Measurements from ENCODE around the gene SLC17A4. TPM values are rescaled to one million over a fixed set of nuclear protein-coding genes. Genes with fewer than 3 reads are reported as not detected.

The SLC17A4 gene
- polyA plus RNA-seq, 1 donor from 2014 or later: 0.28 TPM

DNA sequence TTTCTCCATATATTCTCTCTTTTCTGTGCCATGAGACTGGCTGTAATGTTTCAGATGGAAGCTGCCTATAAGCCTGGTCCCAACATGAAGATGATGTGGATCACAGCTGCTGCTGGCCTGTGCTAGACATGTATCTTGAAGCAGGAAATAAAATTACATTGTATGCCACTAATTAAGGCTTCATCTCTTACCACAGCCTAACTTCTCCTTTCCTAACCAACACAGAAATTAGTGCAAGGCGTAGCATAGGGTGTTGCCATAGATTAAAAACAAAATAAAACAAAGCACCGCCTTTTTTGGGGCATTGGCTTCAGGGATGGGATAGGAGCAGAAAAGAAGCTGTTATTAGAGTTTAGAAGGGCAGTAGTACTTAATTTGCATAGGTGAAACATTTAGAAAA is 4.7 kb upstream of the SLC17A4 start:
- Histone ChIP-seq H3K9me2 (ENCODE audit: insufficient read depth, low read length) (no peaks in the 10 kb centered on the region), H3K36me3 (ENCODE audit: insufficient read depth, low read length) (no peaks in the 10 kb centered on the region), H3K4me2 (ENCODE audit: low read length) (no peak overlapping the region), H3K9ac (ENCODE audit: low read length) (no peak overlapping the region), H4K20me1 (ENCODE audit: insufficient read depth) (no peaks in the 10 kb centered on the region), H3K9me3 (ENCODE audit: low read length) (no peaks in the 10 kb centered on the region), H3K27me3 (ENCODE audit: insufficient read depth, low read depth, low read length) (no peaks in the 10 kb centered on the region), H2AFZ (ENCODE audit: low read depth, low read length) (no peak overlapping the region), H3K27ac (ENCODE audit: low read length) (no peak overlapping the region), H3F3A (ENCODE audit: insufficient read depth, low read length, poor library complexity, severe bottlenecking) (no peaks in the 10 kb centered on the region), H3K4me3 (ENCODE audit: low read length) (no peak overlapping the region), H3K79me2 (replicated peaks; ENCODE audit: insufficient read depth, low read length) (no peaks in the 10 kb centered on the region)
- TF ChIP-seq, protein P1, sequence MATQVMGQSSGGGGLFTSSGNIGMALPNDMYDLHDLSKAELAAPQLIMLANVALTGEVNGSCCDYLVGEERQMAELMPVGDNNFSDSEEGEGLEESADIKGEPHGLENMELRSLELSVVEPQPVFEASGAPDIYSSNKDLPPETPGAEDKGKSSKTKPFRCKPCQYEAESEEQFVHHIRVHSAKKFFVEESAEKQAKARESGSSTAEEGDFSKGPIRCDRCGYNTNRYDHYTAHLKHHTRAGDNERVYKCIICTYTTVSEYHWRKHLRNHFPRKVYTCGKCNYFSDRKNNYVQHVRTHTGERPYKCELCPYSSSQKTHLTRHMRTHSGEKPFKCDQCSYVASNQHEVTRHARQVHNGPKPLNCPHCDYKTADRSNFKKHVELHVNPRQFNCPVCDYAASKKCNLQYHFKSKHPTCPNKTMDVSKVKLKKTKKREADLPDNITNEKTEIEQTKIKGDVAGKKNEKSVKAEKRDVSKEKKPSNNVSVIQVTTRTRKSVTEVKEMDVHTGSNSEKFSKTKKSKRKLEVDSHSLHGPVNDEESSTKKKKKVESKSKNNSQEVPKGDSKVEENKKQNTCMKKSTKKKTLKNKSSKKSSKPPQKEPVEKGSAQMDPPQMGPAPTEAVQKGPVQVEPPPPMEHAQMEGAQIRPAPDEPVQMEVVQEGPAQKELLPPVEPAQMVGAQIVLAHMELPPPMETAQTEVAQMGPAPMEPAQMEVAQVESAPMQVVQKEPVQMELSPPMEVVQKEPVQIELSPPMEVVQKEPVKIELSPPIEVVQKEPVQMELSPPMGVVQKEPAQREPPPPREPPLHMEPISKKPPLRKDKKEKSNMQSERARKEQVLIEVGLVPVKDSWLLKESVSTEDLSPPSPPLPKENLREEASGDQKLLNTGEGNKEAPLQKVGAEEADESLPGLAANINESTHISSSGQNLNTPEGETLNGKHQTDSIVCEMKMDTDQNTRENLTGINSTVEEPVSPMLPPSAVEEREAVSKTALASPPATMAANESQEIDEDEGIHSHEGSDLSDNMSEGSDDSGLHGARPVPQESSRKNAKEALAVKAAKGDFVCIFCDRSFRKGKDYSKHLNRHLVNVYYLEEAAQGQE (IDR thresholded peaks at IDR 0.05; ENCODE audit: borderline replicate concordance): no peak
- no peak for TF ChIP-seq MXI1 (conservative IDR thresholded peaks at IDR 0.05; ENCODE audit: poor library complexity, severe bottlenecking)
- TF ChIP-seq, protein P2, sequence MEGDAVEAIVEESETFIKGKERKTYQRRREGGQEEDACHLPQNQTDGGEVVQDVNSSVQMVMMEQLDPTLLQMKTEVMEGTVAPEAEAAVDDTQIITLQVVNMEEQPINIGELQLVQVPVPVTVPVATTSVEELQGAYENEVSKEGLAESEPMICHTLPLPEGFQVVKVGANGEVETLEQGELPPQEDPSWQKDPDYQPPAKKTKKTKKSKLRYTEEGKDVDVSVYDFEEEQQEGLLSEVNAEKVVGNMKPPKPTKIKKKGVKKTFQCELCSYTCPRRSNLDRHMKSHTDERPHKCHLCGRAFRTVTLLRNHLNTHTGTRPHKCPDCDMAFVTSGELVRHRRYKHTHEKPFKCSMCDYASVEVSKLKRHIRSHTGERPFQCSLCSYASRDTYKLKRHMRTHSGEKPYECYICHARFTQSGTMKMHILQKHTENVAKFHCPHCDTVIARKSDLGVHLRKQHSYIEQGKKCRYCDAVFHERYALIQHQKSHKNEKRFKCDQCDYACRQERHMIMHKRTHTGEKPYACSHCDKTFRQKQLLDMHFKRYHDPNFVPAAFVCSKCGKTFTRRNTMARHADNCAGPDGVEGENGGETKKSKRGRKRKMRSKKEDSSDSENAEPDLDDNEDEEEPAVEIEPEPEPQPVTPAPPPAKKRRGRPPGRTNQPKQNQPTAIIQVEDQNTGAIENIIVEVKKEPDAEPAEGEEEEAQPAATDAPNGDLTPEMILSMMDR (IDR thresholded peaks at IDR 0.05; ENCODE audit: poor library complexity, severe bottlenecking): no peak
- no peak for TF ChIP-seq SMC3 (conservative IDR thresholded peaks at IDR 0.05; ENCODE audit: poor library complexity)
- TF ChIP-seq POLR2AphosphoS5 (IDR thresholded peaks at IDR 0.05): no peak
- no peak for TF ChIP-seq TAF1 (IDR thresholded peaks at IDR 0.05; ENCODE audit: low read depth)
- no peak for TF ChIP-seq RAD21 (conservative IDR thresholded peaks at IDR 0.05)
- TF ChIP-seq EZH2 (IDR thresholded peaks at IDR 0.05; ENCODE audit: borderline replicate concordance, insufficient read depth, low read length, poor library complexity, severe bottlenecking): no peak
- no peak for TF ChIP-seq EP300 (conservative IDR thresholded peaks at IDR 0.05; ENCODE audit: poor library complexity, severe bottlenecking)

DNA sequence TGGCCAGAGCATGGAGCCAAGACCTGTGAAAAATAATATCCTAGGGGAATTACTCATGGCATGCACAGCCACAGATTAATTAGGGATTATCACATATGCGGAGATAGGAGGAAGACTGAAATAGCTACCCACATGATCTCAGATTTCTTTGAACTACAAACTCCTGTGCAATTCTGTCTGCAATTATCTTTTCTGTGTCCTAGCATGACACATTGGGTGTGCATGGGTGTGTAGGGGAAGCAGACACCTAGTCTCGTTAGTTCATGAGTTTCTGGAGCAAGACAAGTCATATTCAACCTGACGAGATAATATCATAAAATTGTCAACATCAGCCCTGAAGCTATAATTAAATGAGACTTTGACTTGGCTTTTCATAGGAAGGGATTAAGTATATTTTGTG is 3.6 kb upstream of the SLC17A4 start:
- Histone ChIP-seq H3F3A (ENCODE audit: insufficient read depth, low read length, poor library complexity, severe bottlenecking) (no peaks in the 10 kb centered on the region), H3K27ac (ENCODE audit: low read length) (no peak overlapping the region), H3K9ac (ENCODE audit: low read length) (no peak overlapping the region), H3K36me3 (ENCODE audit: insufficient read depth, low read length) (no peaks in the 10 kb centered on the region), H4K20me1 (ENCODE audit: insufficient read depth) (no peaks in the 10 kb centered on the region), H3K4me2 (ENCODE audit: low read length) (no peak overlapping the region), H3K9me3 (ENCODE audit: low read length) (no peaks in the 10 kb centered on the region), H3K4me3 (ENCODE audit: low read length) (no peak overlapping the region), H3K79me2 (replicated peaks; ENCODE audit: insufficient read depth, low read length) (no peaks in the 10 kb centered on the region), H3K9me2 (ENCODE audit: insufficient read depth, low read length) (no peaks in the 10 kb centered on the region), H3K27me3 (ENCODE audit: insufficient read depth, low read depth, low read length) (no peaks in the 10 kb centered on the region), H2AFZ (ENCODE audit: low read depth, low read length) (no peak overlapping the region)
- no peak for TF ChIP-seq POLR2AphosphoS5 (IDR thresholded peaks at IDR 0.05)
- no peak for TF ChIP-seq MXI1 (conservative IDR thresholded peaks at IDR 0.05; ENCODE audit: poor library complexity, severe bottlenecking)
- TF ChIP-seq RAD21 (conservative IDR thresholded peaks at IDR 0.05): no peak

DNA sequence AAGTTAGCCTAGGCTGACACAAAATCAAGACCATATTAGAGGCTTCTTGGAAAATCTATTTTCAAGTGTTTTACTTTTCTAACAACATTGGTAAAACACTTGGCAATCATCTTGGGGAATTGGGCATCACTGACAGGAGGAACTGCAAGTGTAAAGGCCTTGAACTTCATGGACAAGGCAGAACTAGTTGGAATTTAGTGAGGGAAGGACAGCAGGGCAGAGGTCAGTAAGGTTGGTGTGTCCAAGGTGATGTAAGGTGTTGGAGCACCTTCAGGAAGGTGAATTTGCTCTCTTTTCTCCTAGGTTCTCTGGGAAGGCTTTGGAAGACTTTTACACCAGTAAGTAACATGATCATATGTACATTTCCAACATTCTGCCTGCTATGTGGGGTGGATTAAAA is 1.5 kb upstream of the SLC17A4 start:
- no peak overlapping the region for H3K4me2 ChIP-seq (ENCODE audit: low read length)
- H3K79me2 ChIP-seq (replicated peaks; ENCODE audit: insufficient read depth, low read length): no peaks in the 10 kb centered on the region
- no peaks in the 10 kb centered on the region for H3K9me2 ChIP-seq (ENCODE audit: insufficient read depth, low read length)
- H4K20me1 ChIP-seq (ENCODE audit: insufficient read depth): no peaks in the 10 kb centered on the region
- no peak overlapping the region for H2AFZ ChIP-seq (ENCODE audit: low read depth, low read length)
- H3K36me3 ChIP-seq (ENCODE audit: insufficient read depth, low read length): no peaks in the 10 kb centered on the region
- no peak overlapping the region for H3K4me3 ChIP-seq (ENCODE audit: low read length)
- H3K9ac ChIP-seq (ENCODE audit: low read length): no peak overlapping the region
- H3K27me3 ChIP-seq (ENCODE audit: insufficient read depth, low read depth, low read length): no peaks in the 10 kb centered on the region
- TF ChIP-seq, protein P1 (IDR thresholded peaks at IDR 0.05; ENCODE audit: borderline replicate concordance): no peak
- TF ChIP-seq TAF1 (IDR thresholded peaks at IDR 0.05; ENCODE audit: low read depth): no peak
- no peak for TF ChIP-seq SMC3 (conservative IDR thresholded peaks at IDR 0.05; ENCODE audit: poor library complexity)
- no peak for TF ChIP-seq EZH2 (IDR thresholded peaks at IDR 0.05; ENCODE audit: borderline replicate concordance, insufficient read depth, low read length, poor library complexity, severe bottlenecking)
- no peak for TF ChIP-seq MXI1 (conservative IDR thresholded peaks at IDR 0.05; ENCODE audit: poor library complexity, severe bottlenecking)
- no peak for TF ChIP-seq POLR2AphosphoS5 (IDR thresholded peaks at IDR 0.05)
- no peak for TF ChIP-seq EP300 (conservative IDR thresholded peaks at IDR 0.05; ENCODE audit: poor library complexity, severe bottlenecking)
- TF ChIP-seq, protein P2 (IDR thresholded peaks at IDR 0.05; ENCODE audit: poor library complexity, severe bottlenecking): no peak
- no peak for TF ChIP-seq RAD21 (conservative IDR thresholded peaks at IDR 0.05)
- H3K9me3 ChIP-seq (ENCODE audit: low read length): no peaks in the 10 kb centered on the region
- H3F3A ChIP-seq (ENCODE audit: insufficient read depth, low read length, poor library complexity, severe bottlenecking): no peaks in the 10 kb centered on the region
- H3K27ac ChIP-seq (ENCODE audit: low read length): no peak overlapping the region
